SIG-M5 (cell line): ENCODE results near the gene BCDIN3D.

Experiments used
- DNase-seq: peaks from one replicate; lab custom pipeline; 2025; lab: John Stamatoyannopoulos, UW

BCDIN3D gene

GRCh38 chr12:49798248-49798647 is 44.7 kb downstream of the BCDIN3D start:
- DNase-seq: no peak

GRCh38 chr12:49797449-49797776 is 45.5 kb downstream of the BCDIN3D start:
- no peak for DNase-seq

- no peak for DNase-seq
These were observed 46.1 kb downstream of the BCDIN3D start for GRCh38 chr12:49796606-49797448.

- no peak for DNase-seq
These were observed 46.8 kb downstream of the BCDIN3D start for GRCh38 chr12:49796155-49796554.

GRCh38 chr12:49795654-49796105 is 47.2 kb downstream of the BCDIN3D start:
- DNase-seq: no peak

- DNase-seq: no peak
These were observed 47.9 kb downstream of the BCDIN3D start for GRCh38 chr12:49794811-49795653.

GRCh38 chr12:49794021-49794420 is 48.9 kb downstream of the BCDIN3D start:
- DNase-seq: no peak

- no peak for DNase-seq
These were observed 49.3 kb downstream of the BCDIN3D start for GRCh38 chr12:49793620-49794019.

- DNase-seq: no peak
These were observed 49.8 kb downstream of the BCDIN3D start for GRCh38 chr12:49792976-49793580.

- DNase-seq: no peak
These were observed 50.5 kb downstream of the BCDIN3D start for GRCh38 chr12:49792181-49792970.

- DNase-seq: no peak
These were observed 51.2 kb downstream of the BCDIN3D start for GRCh38 chr12:49791700-49792099.

- DNase-seq: no peak
These were observed 52.0 kb downstream of the BCDIN3D start for GRCh38 chr12:49790741-49791555.

- no peak for DNase-seq
These were observed 52.9 kb downstream of the BCDIN3D start for GRCh38 chr12:49789992-49790391.

GRCh38 chr12:49787672-49788071 is 55.2 kb downstream of the BCDIN3D start:
- no peak for DNase-seq
